ENCODE measurements around the gene WDR93. TPM values are rescaled to one million over a fixed set of nuclear protein-coding genes. Genes with fewer than 3 reads are reported as not detected.

Gene WDR93
- total RNA-seq, 1 experiment from 2014 or later: not detected

DNA sequence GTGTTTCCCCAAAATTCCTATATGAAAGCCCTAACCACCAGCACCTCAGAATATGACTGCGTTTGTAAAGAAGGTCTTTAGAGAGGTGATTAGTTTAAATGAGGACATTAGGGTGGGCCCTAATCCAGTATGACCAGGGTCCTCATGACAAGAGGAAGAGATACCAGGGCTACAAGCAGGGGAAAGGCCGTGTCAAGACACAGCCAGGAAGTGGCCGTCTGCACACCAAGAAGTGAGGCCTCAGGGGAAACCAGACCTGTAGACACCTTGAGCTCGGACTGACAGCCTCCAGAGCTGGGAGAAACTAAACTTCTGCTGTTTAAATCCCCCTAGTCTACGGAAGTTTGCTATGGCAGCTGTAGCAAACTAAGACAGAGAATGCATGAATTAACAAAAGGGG is 49.6 kb upstream of the WDR93 start:
- Histone ChIP-seq H3K18ac (ENCODE audit: insufficient read length, low read depth, low read length) (no peak overlapping the region), H3K14ac (ENCODE audit: insufficient read depth, low read length) (no peak overlapping the region), H3K23ac (ENCODE audit: insufficient read length, low read depth, low read length) (no peak overlapping the region), H4K5ac (ENCODE audit: insufficient read length, low read depth, low read length) (no peak overlapping the region), H4K8ac (replicated peaks; ENCODE audit: insufficient read length, low read depth, low read length) (no peak overlapping the region), H2BK120ac (ENCODE audit: low read depth, low read length, poor library complexity, severe bottlenecking) (no peak overlapping the region), H3K23me2 (ENCODE audit: insufficient read length, low read depth, low read length, poor library complexity, severe bottlenecking) (no peaks in the 10 kb centered on the region), H3T11ph (ENCODE audit: low read length) (no peak overlapping the region), H4K91ac (ENCODE audit: insufficient read length, low read depth, low read length) (no peak overlapping the region), H2BK20ac (ENCODE audit: low read depth, low read length, poor library complexity, severe bottlenecking) (no peak overlapping the region), H3K27ac (ENCODE audit: insufficient read length, low read depth, low read length) (no peak overlapping the region), H2BK12ac (ENCODE audit: insufficient read length, low read depth, low read length) (no peak overlapping the region), H4K20me1 (ENCODE audit: control insufficient read depth, insufficient read depth, insufficient read length) (no peaks in the 10 kb centered on the region), H3K4me2 (ENCODE audit: insufficient read depth, insufficient read length, low read length) (no peak overlapping the region), H3K4me1 (ENCODE audit: insufficient read depth, low read length) (no peaks in the 10 kb centered on the region), H2BK5ac (ENCODE audit: insufficient read length, low read length) (no peak overlapping the region), H2AK5ac (ENCODE audit: insufficient read length, low read length) (no peak overlapping the region), H3K56ac (ENCODE audit: insufficient read length, low read depth, low read length) (no peak overlapping the region), H3K9ac (ENCODE audit: extremely low read depth, insufficient read length, low read length) (no peak overlapping the region), H3K79me1 (ENCODE audit: insufficient read depth, low read depth, low read length, poor library complexity, severe bottlenecking) (no peaks in the 10 kb centered on the region), H3K27me3 (ENCODE audit: insufficient read depth, low read length) (no peaks in the 10 kb centered on the region), H2BK15ac (ENCODE audit: low read depth, low read length) (no peak overlapping the region), H3K79me2 (ENCODE audit: insufficient read depth, low read length) (no peaks in the 10 kb centered on the region), H2AFZ (ENCODE audit: low read length) (no peak overlapping the region), H3K4ac (ENCODE audit: low read depth, low read length) (no peak overlapping the region), H3K9me3 (ENCODE audit: control insufficient read depth, low read depth, low read length) (no peaks in the 10 kb centered on the region)
- H3K27me3 Mint-ChIP-seq (ENCODE audit: low read depth): no peaks in the 10 kb centered on the region
- DNase-seq: no peak
- no peaks in the 10 kb centered on the region for H3K4me1 Mint-ChIP-seq
- WGBS (ENCODE audit: extremely low coverage, insufficient read length, low lambda C conversion rate): no CpG with 5 or more reads among the region's 5 CpGs
- H3K27ac Mint-ChIP-seq: no peak overlapping the region
- peaks cover 22 to 60% (median 46%) of the 10 kb centered on the region in 3 experiments for H3K36me3 Mint-ChIP-seq (ENCODE audit: insufficient read depth in 1 of 3, low read depth in 3 of 3)
- no peak overlapping the region for H3K4me3 Mint-ChIP-seq
- TF ChIP-seq, protein P1, sequence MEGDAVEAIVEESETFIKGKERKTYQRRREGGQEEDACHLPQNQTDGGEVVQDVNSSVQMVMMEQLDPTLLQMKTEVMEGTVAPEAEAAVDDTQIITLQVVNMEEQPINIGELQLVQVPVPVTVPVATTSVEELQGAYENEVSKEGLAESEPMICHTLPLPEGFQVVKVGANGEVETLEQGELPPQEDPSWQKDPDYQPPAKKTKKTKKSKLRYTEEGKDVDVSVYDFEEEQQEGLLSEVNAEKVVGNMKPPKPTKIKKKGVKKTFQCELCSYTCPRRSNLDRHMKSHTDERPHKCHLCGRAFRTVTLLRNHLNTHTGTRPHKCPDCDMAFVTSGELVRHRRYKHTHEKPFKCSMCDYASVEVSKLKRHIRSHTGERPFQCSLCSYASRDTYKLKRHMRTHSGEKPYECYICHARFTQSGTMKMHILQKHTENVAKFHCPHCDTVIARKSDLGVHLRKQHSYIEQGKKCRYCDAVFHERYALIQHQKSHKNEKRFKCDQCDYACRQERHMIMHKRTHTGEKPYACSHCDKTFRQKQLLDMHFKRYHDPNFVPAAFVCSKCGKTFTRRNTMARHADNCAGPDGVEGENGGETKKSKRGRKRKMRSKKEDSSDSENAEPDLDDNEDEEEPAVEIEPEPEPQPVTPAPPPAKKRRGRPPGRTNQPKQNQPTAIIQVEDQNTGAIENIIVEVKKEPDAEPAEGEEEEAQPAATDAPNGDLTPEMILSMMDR (conservative IDR thresholded peaks at IDR 0.05): no peak
- peaks cover 3 to 6% of the 10 kb centered on the region in 2 experiments; a peak in 3 of 5 replicates for H3K9me3 Mint-ChIP-seq
